OCI-LY1 (cell line): ENCODE results near the gene C2.

Source experiments
- CTCF ChIP-seq: fragments of 200-600 bp; sonication (generic), shearing (Covaris generic); IDR thresholded peaks from 2 replicates; pipeline ENCODE4 v1.5.1; 2017; ENCODE audit warnings: mild to moderate bottlenecking, antibody characterized with exemption, low read length, moderate library complexity, mixed read lengths
- EZH2 ChIP-seq: fragments of 200-600 bp; sonication (generic), shearing (Covaris generic); IDR thresholded peaks from 2 replicates; pipeline ENCODE4 v1.8.0; 2017; ENCODE audit warnings: borderline replicate concordance, mixed run types, mild to moderate bottlenecking, antibody characterized with exemption, low read length, moderate library complexity, mixed read lengths

- no peak for TF ChIP-seq CTCF
- TF ChIP-seq EZH2 = no peak
These were observed 25.4 kb downstream of the C2 start for GRCh38 chr6:31952890-31953289.
